RWPE1 (cell line): ENCODE measurements around the gene HK2.
"Not testable (repeated sequence)": the region's sequence is repeated elsewhere in the genome, so short reads cannot be mapped to it uniquely, and the experiment has no call there.

Experiments used
- CTCF ChIA-PET: fragments of 350-600 bp; sonication (Branson Sonifier 250); formaldehyde crosslinking; extraction: SDS; loops from one replicate; lab custom pipeline; 2021; lab: Yijun Ruan, JAX
- POLR2A ChIA-PET: fragments of 400-600 bp; formaldehyde crosslinking; extraction: SDS; loops from one replicate; lab custom pipeline; 2020; ENCODE audit warnings: antibody characterized with exemption; ENCODE audit not compliant: low non-redundant PET; lab: Yijun Ruan, JAX
- DNase-seq: peaks from one replicate; pipeline ENCODE4 v3.0.0; 2012; ENCODE audit warnings: low spot score
- H3K27ac ChIP-seq: fragments of 450-650 bp; 2 replicates; pipeline ENCODE4 v1.5.1; 2017
- TF ChIP-seq, protein P1 (sequence below): fragments of 450-650 bp; conservative IDR thresholded peaks from 2 replicates; pipeline ENCODE4 v1.5.1; 2017; ENCODE audit warnings: low read depth, mild to moderate bottlenecking

The HK2 gene

DNA sequence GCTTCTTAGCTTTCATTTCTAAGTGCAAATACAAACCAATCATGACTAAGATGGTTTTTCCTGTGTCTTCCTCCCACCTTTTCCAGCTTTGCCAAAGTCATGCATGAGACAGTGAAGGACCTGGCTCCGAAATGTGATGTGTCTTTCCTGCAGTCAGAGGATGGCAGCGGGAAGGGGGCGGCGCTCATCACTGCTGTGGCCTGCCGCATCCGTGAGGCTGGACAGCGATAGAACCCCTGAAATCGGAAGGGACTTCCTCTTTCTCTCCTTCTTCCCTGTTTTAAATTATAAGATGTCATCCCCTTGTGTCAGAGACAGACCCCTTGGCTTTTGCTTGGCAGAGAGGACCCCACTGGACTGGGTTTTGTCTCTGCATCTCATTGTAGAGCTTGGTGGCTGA is 56.8 kb downstream of the HK2 start:
- no peak for DNase-seq
- TF ChIP-seq, protein P1, sequence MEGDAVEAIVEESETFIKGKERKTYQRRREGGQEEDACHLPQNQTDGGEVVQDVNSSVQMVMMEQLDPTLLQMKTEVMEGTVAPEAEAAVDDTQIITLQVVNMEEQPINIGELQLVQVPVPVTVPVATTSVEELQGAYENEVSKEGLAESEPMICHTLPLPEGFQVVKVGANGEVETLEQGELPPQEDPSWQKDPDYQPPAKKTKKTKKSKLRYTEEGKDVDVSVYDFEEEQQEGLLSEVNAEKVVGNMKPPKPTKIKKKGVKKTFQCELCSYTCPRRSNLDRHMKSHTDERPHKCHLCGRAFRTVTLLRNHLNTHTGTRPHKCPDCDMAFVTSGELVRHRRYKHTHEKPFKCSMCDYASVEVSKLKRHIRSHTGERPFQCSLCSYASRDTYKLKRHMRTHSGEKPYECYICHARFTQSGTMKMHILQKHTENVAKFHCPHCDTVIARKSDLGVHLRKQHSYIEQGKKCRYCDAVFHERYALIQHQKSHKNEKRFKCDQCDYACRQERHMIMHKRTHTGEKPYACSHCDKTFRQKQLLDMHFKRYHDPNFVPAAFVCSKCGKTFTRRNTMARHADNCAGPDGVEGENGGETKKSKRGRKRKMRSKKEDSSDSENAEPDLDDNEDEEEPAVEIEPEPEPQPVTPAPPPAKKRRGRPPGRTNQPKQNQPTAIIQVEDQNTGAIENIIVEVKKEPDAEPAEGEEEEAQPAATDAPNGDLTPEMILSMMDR = no peak
- ChIA-PET POLR2A (no interaction called here), CTCF (interaction anchor here (0.6 to 0.7 kb wide), 2 partner anchors 14 to 16 kb away, joined by 3 read pairs; no protein-coding TSS in a partner anchor)
- no peak overlapping the region for H3K27ac ChIP-seq

DNA sequence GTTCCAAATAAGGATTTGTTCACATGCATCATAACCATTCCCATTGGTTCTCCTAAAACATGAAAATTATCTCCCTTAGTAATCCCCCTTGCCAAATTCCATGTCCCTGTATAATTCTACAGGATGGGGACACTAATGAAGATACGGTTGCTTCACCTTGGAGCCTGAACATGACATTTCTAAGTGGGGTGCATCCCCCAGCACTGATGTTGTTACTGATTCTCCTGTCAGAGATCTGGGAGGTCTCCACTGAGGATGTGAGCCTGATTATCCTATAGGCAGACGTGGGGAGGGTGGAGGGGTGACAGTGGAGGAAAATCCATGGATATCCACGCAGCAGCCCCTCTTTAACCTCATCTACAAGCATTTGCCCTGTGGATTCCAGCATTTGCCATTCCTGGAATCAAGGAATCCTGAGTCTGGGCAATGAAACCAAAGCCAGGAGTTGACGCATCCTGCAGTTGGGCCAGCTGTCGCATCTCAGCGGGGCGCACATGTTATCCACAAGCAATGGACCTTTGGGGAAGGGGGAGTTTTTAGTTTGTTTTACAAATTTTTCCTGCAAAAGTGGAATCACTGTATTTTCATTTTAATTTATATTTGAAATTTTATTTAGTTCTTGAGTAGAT is 57.3 kb downstream of the HK2 start:
- TF ChIP-seq, protein P1 = no peak
- CTCF ChIA-PET = interaction anchor here (0.7 kb wide), 1 partner anchor 123 kb away, joined by 3 read pairs; no protein-coding TSS in a partner anchor
- no peak overlapping the region for H3K27ac ChIP-seq
- POLR2A ChIA-PET = no interaction called here
- DNase-seq = no peak

DNA sequence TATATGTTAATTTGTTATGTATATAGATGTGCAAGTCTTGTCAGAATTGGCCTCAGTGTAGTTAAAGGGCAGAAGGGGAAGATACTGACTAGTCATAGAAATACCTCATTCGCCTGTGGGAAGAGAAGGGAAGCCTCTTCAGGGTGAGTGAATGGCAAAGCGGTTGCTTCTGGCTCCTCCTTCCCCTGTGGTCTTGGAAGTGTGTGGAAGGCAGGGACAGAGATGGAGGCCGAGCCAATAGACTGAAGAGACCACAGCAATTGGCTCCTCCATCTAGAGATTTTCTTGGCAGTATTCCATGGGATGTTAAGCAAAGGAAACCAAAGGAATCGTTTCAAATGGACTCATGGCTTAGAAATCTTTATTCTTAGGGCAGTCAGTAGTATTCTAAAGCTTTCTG is 57.9 kb downstream of the HK2 start:
- DNase-seq, H3K27ac ChIP-seq, POLR2A ChIA-PET: not testable (repeated sequence)
- CTCF ChIA-PET = interaction anchor here (0.7 kb wide), 1 partner anchor 123 kb away, joined by 3 read pairs; no protein-coding TSS in a partner anchor

DNA sequence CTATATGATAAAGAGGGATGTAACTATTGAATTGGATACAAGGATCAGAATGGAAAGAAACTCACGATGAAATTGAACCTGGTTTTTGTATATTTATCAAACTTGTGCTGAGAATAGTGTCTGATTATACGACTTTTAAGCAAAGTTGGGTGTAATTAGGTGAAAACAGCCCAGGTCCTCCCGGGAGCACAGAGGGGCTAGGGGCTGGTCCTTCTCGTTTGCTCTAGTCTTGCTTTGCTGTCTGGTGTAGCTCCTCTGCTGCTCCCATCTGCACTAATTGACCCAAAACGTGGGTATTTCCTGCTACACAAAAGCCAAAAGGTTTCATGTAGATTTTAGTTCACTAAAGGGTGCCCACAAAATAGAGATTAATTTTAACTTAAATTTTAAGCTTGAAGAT is 58.7 kb downstream of the HK2 start:
- DNase-seq = no peak
- ChIA-PET POLR2A (no interaction called here), CTCF (interaction anchor here (0.6 to 0.7 kb wide), 2 partner anchors 520 to 1202 kb away, joined by 3 read pairs; no protein-coding TSS in a partner anchor)
- H3K27ac ChIP-seq = no peak overlapping the region; the same call in 1 of the 2 replicates
- TF ChIP-seq, protein P1 = no peak

DNA sequence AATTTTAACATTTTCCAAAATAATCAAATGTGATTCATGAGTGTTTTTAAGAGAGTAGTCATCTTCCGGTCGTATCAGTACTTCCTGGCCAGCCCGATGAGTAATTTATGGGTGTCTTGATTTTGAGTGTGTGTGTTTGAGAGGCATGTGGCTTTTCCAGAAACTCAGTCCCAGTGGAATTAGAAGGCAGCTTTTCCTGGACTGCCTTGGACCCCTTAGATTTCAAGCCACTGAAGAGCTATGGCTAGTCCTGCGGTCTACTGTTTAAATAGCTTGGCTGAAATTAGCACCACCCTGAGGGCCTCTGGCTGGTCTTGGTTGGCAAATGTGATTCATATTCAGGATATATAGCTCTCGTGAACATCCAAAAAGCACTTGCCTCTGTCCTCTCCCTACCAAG is 59.4 kb downstream of the HK2 start:
- DNase-seq = peak; percentile 56
- TF ChIP-seq, protein P1 = no peak
- POLR2A ChIA-PET = no interaction called here
- CTCF ChIA-PET = interaction anchor here (0.6 to 0.8 kb wide), 2 partner anchors 18 to 519 kb away, joined by 3 read pairs; no protein-coding TSS in a partner anchor
- H3K27ac ChIP-seq = peak overlapping the region; percentile 29; the same call in 1 of the 2 replicates

DNA sequence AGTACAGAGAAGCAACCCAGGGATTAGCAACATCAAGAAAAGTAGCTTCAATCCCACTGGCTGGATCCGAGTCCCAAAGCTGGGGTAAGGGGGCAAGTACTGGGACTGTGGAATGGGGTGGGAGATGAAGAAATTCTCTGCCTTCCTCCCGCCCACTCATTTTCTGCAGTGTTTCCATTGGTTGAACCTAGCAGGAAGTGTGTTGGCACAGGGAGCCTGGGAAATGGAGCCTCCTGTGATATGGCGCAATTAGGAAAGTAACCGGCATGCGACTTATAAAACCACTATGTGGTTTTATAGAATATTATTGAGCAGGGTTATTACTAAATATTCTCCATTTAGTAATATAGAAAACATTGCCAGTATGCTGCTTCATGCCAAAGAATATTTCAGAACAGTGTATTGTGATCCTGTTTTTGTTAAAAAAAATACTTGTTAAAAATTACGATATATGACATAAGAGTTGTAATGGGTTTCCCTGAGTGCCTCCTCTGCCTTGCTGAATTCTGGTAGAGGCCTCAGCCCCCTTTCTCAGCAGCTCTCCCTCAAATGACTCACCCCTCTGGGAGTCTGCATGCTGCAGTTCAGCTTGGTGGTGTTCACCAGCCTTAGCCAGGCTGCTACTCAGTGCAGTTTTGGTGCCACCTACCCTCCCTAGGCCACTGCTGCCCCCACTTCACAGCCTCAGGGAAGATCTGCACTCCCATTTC is 60.5 kb downstream of the HK2 start:
- peak overlapping the region; percentile 46; the same call in 1 of the 2 replicates for H3K27ac ChIP-seq
- no peak for DNase-seq
- TF ChIP-seq, protein P1 = no peak
- CTCF ChIA-PET = interaction anchor here (0.6 to 0.7 kb wide), 2 partner anchors 55 to 520 kb away, joined by 3 read pairs; no protein-coding TSS in a partner anchor
- POLR2A ChIA-PET = no interaction called here

DNA sequence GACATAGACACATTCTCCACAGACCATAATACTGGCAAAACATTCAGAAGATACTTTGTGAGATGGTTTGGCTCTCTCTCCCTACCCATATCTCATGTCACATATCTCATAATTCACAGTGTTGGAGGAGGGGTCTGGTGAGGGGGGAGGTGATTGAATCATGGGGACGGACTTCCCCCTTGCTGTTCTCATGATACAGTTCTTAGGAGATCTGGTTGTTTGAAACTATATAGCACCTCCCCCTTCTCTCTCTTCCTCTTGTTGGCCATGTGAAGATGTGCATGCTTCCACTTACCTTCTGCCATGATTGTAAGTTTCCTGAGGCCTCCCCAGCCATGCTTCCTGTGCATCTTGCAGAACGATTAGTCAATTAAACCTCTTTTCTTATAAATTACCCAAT is 61.1 kb downstream of the HK2 start:
- H3K27ac ChIP-seq = peak overlapping the region; percentile 46; the same call in 1 of the 2 replicates
- ChIA-PET POLR2A (no interaction called here), CTCF (interaction anchor here (0.7 kb wide), 1 partner anchor 521 kb away, joined by 3 read pairs; no protein-coding TSS in a partner anchor)
- no peak for DNase-seq
- TF ChIP-seq, protein P1 = no peak
